OCI-LY7 (cell line): ENCODE measurements around the gene NEK11.

Experiments used
- CTCF ChIP-seq: fragments of 200-600 bp; sonication (generic); conservative IDR thresholded peaks from 2 replicates; pipeline ENCODE4 v1.5.1; 2014; ENCODE audit warnings: mild to moderate bottlenecking, antibody characterized with exemption, low read length, moderate library complexity, mixed read lengths
- EZH2phosphoT487 ChIP-seq: fragments of 200-600 bp; sonication (generic); IDR thresholded peaks from 2 replicates; pipeline ENCODE4 v1.6.1; 2018; ENCODE audit warnings: low read depth, borderline replicate concordance, mild to moderate bottlenecking, mixed run types, antibody characterized with exemption, low read length, moderate library complexity, mixed read lengths

GRCh38 chr3:131125684-131126083 lies 99.0 kb downstream of the NEK11 start:
- TF ChIP-seq CTCF (no peak), EZH2phosphoT487 (no peak)
